ENCODE data around the gene AKR7A3.

GRCh38 chr1:19309123-19309813, 20.7 kb upstream of the AKR7A3 start:
- TF ChIP-seq CTCF (IDR thresholded peaks at IDR 0.05) (no peak), POLR2AphosphoS5 (IDR thresholded peaks at IDR 0.05; ENCODE audit: low read depth, low read length) (no peak)
